HG02884 (cell line): ENCODE data around the gene IFT88.
"Not testable (repeated sequence)": the region's sequence is repeated elsewhere in the genome, so short reads cannot be mapped to it uniquely, and the experiment has no call there.

ENCODE experiments used
- ATAC-seq: cut with Tn5 transposase; IDR thresholded peaks from one replicate; pipeline ENCODE4 v1.9.1; 2021; ENCODE audit warnings: mild to moderate bottlenecking, moderate library complexity; ENCODE audit not compliant: unreplicated experiment

IFT88 gene

DNA sequence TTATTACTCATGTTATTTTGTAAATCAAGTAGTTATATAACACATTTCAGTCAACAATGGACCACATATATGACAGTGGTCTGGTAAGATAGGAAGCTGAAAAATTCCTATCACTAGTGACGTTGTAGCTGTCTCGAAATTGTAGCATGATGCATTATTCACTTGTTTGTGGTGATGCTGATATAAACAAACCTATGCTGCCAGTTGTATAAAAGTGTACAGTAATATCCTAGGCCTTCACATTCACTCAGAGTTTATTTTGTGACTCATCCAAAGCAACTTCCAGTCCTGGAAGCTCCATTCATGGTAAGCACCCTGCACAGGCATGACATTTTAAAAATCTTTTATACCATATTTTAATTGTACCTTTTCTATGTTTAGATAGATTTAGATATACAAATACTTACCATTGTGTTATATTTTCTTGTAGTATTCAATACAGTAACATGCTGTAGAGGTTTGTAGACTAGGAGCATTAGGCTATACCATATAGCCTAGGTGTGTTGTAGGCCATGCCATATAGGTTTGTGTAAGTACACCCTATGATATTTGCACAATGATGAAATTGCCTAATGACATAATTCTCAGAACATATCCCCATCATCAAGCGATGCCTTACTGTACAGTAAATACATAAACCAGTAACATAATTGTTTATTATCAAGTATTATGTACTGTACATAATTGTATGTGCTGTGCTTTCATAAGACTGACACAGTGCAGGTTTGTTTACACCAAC is 49.3 kb downstream of the IFT88 start:
- no peak for ATAC-seq

DNA sequence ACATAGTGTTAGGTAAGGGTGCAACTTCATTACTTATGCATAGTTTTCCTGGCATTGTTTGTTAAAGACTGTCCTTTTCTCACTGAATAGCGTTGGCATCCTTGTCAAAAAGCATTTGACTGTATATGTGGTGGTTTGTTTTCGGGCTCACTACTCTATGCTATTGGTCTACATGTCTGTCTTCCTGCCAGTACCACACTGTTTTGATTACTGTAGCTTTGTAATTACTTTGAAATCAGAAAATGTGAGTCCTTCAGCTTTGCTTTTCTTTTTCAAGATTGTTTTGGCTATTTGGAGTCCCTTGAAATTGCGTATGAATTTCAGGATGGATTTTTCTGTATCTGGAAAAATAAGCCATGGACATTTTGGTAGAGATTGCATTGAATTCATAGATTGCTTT is 56.0 kb downstream of the IFT88 start:
- no peak for ATAC-seq

DNA sequence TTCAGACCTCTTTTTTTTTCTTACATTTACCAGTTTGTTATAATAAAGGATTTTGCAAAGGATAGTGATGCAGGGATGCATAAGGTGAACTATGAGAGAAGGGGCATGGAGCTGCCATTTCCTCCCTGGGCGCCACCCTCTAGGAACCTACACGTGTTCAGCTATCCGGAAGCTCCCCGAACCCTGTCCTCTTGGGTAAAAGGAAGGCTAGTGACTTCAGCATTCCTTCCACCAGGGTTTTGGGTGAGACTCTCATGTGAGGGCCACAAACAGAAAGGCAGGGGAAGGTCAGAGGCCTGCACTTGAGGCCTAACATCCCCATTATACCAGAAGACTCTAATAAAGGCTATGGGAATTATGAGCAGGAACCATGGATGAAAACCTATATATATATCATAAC is 57.3 kb downstream of the IFT88 start:
- ATAC-seq = no peak

DNA sequence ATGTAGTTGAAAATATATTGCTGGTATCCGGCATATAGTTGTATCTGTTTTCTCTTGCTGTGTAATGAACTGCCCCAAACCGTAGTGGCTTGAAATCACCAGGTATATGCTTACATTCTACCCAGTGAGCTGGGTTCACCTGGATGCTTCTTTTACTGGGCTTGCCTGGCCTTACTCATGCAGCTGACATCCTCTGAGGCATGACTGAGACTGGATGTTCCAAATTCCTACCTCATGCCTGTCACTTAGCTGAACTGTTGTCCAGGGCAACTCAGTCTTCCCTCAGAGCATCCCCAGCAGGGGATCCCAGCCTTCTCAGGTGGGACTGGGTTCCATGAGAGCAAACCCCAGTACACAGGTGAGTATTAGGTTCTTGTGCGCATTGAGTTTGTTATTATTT is 66.8 kb downstream of the IFT88 start:
- ATAC-seq = no peak

DNA sequence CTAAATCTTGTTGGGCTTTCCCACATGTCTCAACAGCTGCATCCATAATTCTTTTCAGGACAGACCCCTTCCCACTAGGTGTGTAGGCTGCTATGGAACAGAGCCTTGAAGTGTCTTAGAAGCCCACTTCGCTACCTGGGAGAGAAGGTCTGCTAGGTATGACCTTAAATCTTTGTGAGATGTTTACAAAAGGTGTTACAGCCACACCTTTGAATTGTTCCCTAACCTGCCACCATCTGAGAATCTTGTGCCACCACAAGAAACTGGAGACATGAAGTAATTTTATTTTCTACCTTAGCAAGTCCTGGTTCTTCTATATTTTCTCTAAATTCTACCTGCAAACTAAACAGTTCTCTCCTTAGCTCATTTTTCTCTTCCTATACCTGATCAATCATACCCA is 69.1 kb downstream of the IFT88 start:
- no peak for ATAC-seq

DNA sequence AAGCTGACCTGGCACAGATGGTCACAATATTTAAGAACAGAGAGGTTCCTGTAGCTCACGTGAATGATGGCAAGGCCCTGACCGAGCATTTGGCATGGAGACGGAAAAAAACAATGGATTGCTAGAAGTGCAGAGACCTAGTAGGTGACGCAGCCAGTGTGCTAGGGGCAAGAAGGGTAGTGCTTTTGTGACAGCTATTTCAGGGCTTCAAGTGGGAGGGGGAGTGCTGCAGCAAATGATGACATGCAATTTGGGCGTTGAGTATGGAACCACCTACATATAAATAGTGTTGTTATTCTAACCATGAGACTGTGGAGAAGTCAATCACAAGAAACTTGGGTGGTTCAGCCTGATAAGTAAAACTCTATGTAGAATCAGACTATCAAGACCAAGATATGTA is 70.9 kb downstream of the IFT88 start:
- ATAC-seq = no peak

DNA sequence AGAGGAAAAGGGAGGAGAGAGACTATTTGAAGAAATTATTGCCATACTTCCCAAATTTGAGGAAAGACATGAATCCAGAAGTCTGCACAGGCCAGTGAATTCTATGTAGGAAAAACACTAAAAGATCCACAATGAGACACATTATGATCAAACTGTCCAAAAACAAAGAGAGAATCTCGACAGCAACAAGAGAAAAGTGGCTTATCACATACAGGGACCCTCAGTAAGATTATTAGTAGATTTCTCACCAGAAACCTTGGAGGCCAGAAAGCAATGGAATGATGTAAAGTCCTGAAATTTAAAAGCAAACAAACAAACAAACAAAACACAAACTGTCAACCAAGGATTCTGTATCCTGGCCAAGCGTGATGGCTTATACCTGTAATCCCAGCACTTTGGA is 80.8 kb downstream of the IFT88 start:
- ATAC-seq = no peak

DNA sequence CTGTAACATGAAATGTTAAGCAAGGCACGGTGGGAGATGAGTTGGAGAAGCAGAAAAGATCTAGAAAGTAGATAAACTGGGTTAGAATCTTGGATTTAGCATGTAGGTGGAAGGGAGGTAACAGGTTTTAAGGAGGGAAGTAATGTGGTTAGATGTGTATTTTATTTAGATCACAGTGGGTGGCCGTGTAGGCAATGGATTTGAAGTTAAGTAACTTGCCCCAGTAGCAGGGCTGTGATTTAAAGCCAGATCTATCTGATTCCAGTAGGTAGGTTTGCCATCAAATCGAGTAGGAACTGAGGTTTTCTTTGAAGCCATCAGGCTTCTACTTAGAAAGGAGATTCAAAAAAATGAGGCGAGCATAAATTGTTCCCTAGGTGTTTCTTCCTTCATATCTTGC is 86.0 kb downstream of the IFT88 start:
- ATAC-seq = no peak

DNA sequence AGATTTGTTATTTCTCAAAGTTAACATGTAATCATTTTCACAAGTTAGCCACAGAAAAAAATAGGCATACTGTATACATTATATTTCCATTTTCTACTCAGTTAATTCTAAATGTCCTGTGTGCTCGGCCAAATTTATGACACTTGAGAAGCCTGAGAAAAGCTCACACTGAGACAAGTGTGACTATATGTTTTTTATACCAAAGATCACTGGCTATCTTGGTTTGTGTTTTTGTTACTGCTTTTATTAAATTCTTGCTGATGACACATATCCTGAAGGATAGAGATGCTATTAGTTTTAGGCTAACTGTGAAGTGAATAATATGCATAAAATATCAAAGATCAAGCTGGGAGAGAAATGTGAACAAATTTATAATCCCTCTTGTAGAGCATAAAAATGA is 87.2 kb downstream of the IFT88 start:
- ATAC-seq = no peak

DNA sequence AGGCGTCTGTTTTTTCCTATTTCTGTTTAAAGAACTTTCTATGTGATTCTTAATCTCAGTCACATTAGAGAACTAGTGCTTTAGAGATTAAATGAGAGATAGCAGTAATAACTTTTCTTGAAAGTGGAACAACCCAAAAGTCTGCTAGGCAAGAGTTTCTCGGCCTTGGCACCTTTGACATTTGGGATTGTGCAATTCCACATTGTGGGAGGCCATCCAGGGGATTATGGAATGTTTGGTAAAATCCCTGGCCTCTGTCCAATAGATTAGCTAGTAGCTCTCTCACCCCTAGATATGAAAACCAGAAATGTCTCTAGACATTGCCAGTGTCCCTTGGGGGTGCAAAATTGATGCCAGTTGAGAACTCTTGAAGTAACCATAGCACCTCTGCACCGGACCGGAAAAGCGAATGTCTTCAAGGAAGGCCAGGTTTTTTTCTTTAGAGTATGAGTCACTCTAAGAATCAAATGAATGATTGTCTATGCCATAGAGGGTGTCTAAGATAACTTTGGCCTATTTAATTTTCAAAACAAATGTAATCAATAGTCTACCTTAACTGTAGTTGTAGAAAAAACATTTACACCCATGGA is 91.6 kb downstream of the IFT88 start:
- no peak for ATAC-seq

DNA sequence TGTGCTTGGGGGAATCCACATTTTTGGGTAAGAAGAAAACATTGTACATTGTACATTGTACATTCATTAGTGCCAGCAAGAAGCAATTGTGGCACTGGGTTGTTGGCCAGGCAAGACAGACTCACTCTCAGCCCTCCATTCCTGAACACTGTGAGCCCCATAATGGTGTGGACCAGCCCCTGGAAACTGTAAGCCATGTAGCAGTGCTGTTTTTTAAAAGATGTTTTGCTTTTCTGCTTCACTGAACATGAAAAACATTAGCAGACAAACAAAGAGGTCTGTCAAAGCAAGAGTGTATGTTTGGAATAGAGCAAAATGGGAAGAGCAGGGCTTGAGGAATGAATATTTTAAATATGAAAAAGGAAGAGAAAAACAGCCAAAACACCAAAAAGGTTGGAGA is 97.4 kb downstream of the IFT88 start:
- ATAC-seq = no peak

DNA sequence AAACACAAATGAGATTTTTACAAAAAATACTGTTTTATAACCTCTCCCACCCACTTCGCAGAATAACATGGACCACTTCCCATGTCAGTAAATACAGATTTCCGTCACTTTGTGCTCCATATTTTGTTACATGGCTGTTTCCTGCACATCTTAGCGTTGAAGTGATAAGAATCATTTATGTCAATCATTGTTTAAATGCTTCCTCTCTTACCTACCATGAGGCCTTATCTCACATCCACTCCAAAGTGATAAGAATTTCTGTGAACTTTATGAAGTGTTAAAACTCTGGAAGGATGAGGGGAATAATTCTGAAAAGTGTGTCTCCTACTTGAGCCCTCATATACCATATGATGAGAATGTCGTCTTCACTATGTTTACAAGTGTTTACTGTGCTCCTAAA is 100.0 kb downstream of the IFT88 start:
- no peak for ATAC-seq

DNA sequence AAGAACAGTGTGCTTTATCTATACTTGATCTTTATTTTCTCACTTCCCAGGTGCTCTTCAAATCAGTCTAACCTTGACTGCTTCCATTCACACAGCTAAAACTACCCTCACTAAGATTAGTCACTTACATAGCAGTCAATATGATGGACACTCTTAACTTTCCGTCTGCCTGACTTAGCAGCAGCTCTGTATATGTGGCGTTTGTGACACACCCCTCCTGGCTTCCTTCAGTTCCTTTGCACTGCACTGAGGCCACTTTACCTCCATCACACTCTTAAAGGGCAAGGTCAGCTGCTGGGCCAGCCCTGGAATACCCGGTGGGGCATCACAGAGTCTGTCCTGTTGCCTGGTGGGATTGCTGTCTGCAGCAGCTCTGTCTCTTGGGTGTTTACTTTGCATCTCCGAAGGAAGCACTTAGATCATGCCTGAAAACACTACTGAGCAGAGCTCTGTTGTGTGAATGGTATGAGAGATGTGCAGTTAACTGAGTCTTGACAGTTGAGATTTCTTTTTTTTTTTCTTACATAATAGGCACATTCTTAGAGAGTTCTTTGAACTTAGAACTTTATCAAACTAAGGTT is 101.0 kb downstream of the IFT88 start:
- ATAC-seq = no peak

DNA sequence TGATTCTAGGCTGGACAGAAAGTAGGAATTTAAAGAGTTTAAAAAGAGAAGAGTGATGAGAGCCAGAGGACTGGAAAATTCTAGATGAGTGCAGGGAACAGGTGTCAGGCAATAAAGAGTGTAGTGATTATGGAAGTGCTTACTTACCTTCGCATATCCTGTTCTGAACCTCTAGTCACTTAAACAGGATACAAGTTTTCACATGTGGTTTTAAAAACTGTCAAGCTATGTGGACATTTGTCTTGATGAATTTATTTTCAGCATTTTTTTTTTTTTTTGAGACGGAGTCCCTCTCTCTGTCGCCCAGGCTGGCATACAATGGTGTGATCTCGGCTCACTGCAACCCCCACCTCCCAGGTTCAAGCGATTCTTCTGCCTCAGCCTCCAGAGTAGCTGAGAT is 102.2 kb downstream of the IFT88 start:
- ATAC-seq = no peak

DNA sequence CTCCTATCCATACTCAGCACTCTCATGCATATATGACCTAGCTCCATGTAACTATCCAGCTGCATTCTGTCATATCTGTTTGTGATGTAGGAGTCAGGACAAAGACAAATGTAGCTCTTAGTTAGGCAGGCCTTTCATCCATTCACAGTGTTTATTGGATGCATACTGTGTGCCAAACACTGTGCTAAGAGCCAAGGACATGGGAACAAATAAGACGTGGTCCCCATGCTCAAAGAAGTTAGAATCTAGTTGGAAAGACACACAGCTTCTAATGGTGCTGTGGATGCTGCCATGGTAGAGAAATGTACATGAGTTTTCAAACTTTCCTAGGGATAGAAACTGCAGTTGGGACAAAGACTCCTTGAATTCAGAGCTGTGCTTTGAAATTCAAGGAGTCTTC is 104.8 kb downstream of the IFT88 start:
- ATAC-seq = no peak

DNA sequence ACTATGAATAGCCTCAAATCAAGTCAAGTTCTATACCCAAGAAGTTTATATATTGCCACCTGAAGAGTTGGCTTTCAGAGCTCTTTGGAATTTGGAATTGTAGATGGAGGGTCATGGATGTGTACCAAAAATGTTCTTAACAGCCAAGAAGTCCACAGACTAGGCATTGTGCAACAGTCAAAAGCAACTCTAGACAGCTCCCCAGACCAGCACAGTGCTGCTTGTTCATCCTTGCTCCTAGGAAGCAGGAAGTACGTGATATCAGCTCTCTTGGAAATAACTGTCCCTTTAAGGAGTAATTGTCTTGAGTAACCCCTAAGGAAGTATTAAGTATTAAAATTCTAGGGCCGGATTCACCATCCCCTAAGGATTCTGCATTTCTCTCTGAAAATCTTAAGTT is 105.8 kb downstream of the IFT88 start:
- ATAC-seq = no peak

DNA sequence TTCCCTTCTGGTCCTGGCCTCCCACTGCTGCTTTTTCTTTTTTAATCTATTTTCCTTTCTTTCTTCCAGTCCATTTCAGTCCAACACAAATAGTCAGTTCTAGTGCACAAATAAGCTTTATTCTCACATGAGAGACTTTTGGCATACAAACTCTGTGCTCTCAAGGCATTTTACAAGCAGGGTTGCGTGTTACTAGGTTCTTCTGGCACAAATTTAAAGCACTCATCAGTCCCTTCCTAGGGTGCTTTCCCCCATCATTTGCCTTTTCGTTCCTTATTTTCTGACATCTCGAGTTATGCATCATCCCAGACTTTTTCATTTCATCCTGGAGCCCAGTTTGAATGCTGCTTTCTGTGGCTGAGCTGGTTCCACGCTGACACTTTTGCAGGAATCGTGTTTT is 106.8 kb downstream of the IFT88 start:
- ATAC-seq = no peak

DNA sequence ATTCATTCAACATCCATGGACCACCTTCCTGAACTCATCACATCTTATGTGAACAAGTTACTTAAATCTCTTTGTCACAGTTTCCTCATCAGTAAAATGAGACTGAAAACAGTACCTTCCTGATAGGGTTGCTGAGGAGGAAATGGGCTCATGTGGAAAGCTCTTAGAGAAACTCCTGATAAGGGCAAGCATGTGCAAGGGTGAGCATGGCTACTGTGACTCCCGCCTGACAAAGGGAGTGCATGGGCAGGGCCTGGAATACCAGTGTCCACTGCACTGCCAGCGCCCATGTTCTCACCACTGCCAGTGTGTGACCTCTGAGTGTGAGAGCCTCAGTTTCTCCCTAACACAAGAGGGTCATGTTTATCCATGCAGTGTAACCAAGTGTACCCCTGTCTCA is 109.3 kb downstream of the IFT88 start:
- no peak for ATAC-seq

DNA sequence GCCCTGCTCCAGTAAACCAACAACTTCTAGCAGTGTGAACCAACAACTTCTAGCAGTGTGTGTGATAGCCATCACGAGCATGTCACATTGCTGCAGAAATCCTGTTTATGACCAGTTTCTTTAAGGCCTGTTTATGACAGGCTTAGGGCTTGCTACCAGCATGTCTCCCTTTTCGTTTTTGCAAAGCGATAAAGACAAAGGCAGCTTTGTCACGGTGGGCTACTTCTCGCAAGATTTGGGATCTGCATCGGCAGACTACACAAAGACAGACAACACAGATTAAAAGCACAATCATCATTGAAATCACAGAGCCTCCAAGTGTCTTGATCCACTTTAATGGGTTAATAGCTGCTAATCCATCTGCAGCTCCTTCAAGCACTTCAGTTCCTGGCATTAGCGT is 111.6 kb downstream of the IFT88 start:
- ATAC-seq = not testable (repeated sequence)

DNA sequence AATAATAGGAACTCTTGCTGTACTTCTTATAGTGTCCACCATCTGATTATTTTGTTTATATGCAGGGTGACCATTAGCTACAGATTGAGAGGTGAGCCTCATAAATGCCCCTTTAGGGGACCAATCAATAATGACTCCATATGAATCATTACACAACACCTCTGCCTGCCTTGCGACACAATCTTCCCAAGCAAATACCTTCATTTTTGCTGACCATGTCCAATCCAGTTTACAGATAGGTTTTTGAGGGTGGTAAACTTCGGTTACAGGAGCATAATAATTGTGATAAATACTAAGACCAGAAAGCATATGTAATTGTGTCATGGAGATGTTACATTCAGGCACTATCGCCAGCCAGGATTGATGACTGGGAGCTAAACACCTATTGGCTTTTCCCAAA is 112.9 kb downstream of the IFT88 start:
- ATAC-seq = no peak

DNA sequence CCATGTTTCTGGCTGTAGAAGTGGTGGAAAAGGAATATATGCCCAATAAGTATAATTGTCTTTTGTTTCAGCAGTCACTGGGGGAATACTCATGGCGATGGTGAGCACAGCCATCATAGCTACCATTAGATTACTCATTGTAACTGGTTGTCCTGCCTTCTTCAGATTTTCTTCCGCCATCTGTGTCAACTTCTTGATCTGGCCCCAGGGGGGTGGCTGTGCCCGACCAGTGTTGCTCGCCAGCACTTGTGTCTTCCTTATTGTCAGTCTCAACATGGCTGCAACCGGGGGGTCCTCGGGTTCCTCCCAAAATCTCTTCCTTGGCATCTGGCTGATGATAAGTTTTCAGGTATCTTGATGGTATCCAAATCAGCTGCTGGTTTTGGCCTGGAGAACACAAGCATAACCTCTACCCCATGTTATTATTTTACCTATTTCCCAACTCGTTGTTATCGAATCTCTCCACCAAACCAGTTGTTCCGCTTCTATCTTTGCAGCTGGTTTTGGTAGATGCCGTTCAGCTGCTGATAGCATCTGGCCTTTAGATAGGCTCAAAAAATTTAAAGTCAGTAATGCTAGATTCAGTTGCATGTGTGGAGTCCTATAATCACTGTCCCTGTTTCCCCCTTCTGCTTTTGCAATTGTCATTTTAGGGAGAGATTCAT is 113.6 kb downstream of the IFT88 start:
- no peak for ATAC-seq

DNA sequence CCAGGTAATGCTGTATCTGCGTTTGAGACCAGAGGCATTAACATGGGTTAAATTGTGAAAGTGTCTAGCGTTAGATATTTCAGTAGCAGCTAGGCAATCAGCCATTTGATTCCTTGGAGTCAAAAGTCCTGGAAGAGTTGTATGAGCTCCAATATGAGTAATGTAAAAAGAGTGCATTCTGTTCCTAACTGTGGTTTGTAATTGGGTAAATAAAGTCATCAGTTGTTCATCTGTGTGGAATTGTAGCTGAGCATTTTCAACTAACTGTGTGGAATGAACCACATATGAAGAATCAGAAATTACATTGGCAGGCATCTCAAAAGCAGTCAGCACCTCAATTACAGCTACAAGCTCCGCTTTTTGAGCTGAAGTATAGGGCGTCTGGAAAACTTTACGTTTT is 114.5 kb downstream of the IFT88 start:
- ATAC-seq = not testable (repeated sequence)
